ENCODE measurements around the gene CDKN2AIP.

GRCh38 chr4:183399126-183399522 lies 45.3 kb upstream of the CDKN2AIP start:
- TF ChIP-seq CTCF (conservative IDR thresholded peaks at IDR 0.05; ENCODE audit: low read depth, low read length): no peak
- TF ChIP-seq EZH2 (IDR thresholded peaks at IDR 0.05; ENCODE audit: borderline replicate concordance, low read depth, low read length, poor library complexity, severe bottlenecking): no peak
